Amygdala (tissue), 56 donors: ENCODE measurements around the gene AGMO.

Source experiments
- DNase-seq, 56 donors: peaks; one replicate each; lab custom pipeline; 2025; lab: John Stamatoyannopoulos, UW

The AGMO gene

DNA sequence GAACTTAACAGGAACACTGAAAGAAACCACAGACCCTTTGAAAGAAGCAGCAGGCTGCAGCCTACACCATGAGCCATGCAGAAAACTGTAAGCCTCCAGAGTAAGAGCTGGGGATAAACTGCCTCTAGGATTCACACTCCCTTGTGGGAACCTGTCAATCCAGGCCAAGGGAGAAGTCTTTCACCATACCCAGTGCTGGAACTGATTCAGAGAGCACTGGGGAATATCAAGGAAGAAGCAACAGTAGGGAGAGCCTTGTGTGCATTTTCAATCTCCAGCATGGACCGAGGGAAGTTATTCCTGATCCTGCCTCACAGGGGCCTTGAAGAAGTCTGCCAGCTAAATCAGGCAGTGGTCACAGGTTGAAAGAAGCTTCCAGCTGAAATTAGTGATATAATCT lies 282.2 kb downstream of the AGMO start:
- no peak for DNase-seq

DNA sequence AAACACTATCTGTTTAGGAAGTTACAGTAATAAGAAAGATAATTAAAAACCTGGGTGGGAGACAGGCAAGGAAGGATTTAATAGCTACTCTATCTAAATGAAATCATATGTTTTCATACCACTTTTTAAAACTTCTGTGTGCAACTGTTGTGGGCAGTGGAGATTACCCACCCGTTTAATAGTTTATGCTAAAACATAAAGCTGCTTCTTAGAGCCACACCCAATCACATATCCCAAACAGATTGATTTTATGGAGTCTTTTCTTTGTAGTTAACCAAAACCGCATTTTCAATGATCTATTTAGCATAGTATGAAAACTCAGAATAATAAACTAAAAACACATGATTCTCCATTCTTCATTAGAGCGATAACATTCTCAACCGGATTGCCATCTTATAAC lies 304.1 kb downstream of the AGMO start:
- no peak for DNase-seq

DNA sequence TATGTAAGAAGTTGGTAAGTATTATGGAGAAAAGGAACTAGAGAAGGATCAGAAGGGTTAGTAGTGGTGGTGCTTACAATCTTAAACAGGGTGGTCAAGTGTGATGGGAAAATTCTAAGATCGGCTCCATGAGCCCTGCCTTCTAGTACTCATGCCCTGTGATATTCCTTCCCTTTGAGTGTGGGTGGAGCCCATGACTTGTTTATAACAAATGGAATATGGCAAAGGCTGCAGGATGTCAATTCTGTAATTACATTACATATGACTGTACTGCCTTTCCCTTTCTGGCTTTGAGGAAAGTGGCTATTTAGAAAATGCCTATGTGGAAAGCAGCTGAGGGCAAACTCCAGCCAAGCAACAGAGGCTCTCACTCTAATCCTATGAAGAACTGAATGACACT lies 309.6 kb downstream of the AGMO start:
- no peak for DNase-seq

DNA sequence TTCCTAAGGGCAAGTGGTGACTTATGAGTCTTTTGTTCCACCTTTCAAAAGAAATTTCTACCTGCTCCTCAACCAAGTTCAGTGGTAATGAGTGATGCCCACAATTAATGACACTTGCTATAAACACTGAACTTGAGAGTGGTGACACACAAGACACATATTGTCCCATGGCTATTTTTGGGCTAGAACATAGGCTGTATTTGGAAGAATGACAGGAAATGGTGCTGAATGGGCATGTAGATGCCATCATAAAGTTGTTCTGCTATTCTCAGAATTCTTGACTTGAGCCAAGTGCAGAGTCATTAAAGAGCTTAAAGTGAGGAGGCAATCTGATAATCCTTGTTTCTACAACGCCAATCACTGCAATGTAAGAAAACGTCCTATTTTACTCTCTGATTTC lies 313.3 kb downstream of the AGMO start:
- DNase-seq = no peak

DNA sequence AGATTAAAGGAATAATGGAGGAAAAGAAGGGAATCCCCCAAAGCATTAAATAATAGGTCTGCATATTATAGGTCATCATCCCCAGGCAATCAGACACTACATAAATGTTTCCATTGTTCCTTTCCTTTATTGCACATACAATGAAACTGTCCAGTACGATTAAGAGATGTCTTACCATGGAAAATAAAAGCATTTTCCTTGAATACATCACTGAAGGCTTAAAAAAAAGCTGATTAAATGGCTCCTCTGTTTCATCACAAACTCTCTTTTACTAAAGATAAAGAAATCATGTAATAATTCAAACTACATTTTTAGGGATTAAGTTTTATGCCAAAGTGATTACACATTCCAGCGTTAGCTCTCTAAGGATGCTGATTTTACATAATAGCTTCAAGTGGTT lies 316.0 kb downstream of the AGMO start:
- no peak for DNase-seq

DNA sequence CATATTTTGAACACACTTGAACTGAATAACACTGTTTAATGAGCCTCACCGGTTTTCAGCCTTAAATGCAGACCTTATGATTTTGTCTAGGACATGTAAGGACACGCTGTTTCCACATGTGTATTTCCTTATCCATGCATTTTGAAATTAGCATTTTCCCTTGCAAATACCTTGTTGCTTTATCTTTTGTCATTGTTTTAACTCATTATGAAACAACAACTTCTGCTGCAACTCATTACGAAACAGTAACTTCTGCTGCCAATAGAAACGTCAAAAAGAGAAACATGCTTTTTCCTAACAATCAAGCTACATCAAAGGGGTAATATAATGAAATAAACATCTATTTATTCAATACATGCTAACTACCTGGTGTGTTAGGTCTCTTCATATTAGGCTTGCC lies 322.0 kb downstream of the AGMO start:
- no peak for DNase-seq

DNA sequence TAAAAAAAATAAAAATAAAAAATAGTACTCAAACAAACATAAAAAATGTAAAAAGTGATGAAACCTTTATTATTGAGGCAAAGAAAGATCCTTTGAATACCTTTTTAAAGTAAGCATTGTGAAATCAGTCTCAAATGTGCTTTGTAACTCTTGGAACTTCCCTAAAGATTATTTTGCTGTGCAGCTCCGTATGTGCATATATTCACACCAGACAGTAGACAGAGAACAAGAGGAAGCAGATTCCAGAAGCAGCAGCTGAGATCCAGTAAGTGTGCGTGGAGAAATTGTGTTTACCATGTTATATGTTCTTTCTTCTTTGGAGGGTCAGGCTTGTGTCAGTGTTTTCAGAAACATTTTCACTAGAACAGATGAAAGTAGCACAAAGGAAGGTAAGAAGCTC lies 324.9 kb downstream of the AGMO start:
- DNase-seq = no peak

DNA sequence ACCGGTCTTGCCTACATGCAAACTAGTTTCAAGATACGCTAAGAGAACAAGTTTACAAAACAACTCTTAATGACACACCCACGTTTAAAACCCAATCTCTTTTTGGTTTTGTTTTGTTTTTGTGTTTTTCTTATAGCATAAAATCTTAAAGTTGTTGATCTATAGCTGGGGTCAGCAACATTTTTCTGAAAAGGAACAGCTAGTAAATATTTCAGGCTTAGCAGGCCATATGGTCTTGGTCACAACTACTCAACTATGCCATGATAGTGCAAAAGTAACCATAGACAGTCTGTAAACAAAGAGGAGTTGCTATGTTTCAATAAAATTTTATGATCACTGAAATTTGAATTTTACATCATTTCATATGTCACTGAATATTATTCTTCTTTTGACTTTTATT lies 327.4 kb downstream of the AGMO start:
- no peak for DNase-seq

DNA sequence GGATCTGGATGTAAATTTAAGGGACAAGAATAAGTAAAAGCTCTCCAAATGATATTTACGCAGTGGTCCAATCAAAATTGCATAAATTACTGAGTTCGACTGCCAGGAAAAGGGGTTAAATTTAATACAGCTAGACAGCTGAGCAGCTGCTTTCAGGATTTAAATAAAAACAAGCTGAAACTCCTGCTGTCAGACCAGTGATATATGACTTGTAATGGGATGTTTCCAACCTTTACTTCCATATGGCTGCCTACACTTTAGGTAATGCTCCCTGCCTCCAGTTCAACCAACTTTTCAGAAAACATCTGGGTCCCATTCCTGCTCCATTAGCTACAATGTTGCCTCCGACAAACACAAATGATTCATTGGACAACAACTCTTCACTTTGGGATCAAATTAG lies 333.0 kb downstream of the AGMO start:
- no peak for DNase-seq

DNA sequence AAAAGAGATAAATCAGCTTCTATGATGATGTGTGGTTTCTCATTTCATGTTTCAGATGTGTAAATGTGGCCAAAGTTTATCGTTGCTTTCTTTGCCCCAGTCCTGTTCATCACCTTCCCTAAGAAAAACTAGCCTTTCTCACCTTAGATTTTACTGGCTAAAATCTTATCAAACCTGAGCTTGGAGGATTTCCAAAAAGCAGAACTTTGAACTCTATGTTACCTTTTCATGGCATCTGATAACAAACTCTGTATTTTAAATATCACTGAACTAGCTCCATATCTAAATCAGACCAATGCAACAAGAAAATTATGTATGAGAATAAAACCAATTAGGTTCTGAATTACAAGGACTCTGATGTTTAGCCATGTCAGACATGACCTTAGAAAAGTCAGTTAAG lies 335.8 kb downstream of the AGMO start:
- no peak for DNase-seq

DNA sequence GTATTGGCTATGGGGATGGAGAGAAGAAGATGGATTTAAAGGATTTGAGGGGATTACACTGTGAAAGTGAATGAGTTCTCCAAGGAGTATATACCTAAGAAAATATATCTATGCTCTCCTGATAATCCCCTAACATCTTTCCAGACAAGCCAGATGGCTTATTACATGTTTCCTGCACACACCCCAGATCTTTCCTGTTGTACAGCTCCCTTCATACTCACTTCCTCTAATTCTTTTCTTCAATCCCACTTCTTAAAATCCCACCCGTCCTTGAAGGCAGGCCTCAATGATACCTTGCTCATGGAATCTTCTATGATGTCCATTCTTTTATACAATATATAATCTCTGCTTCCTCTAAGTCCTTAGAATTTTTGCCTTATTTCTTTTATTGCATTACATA lies 342.1 kb downstream of the AGMO start:
- no peak for DNase-seq

DNA sequence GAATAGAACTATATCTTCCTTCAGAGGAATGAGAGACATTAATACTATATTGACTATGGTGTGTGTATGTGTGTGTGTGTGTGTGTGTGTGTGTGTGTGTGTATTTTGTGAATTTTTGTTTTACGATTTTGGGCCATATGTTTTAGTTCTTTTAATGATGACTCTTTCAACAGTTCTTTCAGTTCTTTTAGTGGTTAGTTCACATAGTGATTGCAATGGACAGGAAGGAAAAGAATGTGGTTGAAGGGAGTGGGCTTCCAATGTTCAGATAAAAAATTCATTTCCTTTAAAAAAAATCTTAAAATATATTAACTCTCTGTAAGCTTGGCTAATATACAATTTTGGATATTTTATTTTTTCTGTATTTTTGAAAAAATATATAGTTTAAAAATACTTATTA lies 343.6 kb downstream of the AGMO start:
- no peak for DNase-seq

DNA sequence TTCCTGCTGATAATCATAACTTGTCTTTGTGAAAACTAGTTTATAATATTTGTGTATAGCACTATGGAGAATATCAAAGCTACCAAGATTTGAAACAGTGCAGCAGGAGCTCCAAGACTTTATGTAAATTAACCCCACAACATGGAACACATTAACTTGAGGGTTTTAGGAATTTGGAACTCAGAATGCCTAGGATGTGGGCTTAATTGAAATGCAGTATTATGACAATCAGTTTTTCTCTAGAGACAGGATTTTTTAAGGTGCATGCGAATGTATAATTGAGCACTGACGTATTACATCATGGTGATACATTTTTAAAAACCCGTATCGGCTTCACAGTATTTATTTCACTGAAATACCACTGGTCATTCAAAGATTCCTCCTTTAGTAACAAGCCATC lies 346.2 kb downstream of the AGMO start:
- DNase-seq = no peak

DNA sequence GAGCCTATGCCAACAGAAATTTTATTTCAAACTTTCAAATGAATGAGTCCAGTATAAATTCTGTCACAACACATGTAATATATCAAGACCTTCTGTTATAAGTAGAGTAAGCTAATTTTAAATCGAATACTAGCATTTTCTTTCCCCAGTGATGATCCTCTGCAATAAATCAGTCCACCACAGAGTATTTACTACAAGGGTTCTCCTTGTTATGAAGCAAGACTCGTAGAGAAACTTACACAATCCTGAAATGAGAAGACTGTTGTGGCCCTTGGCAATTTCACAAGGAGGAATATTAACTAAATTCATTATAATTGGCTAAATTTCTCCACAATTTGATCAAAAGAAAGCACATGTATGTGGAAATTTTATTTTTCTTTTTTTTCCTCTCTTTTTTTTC lies 346.8 kb downstream of the AGMO start:
- no peak for DNase-seq

DNA sequence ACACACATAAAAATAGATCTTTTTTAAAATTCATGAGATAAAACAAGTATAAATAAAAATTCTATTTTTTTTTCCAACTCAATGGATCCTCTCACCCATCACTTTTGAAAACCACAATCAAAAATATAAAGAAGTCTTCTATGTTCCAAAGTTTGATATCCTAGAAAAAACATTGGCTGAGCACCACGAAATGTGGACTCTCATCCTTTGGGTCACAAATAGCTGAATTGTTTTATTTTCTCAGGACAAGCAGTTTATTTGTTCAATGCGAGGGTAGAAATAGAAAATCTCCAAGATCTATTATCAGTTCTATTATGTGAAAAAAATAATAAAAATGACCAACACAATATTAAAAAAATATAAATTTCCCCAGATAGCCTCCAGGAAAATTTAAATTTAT lies 348.7 kb downstream of the AGMO start:
- DNase-seq = no peak

DNA sequence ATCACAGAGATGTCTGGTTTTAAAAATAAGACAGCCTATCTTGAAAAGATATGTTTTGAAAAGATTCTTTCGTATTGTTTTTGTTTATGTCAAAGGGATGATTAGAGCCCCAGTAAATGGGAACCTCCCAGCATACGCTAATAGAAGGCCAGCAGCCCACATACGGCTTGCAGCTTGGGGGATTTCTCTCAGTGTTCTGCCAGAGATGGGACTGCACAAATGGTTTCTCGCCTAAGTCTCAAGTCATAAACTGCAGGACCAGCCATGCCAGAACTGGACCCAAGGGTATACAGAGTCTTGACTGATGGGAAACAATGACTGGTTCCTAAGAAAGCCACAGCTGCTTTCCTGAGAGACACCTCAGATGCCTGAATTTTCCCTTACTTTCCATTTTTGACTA lies 352.4 kb downstream of the AGMO start:
- DNase-seq = no peak

DNA sequence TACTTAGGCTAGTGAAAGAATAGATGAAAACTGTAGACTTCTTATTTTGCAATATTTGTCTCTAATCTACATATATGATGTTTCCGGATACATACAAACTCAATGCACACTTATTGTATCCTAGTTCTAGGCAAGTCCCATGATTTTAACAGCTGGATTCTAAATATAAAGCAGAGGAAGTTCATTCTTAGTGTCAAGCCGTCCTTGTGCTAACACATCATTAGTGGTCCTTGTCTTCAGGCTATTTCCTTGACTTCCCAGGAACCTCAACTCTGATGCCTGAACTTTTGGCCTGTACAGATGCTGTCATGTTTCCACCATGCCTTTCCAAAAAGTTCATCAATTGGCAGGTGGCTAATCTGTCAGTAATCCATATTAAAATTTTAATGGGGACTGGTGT lies 357.4 kb downstream of the AGMO start:
- no peak for DNase-seq

DNA sequence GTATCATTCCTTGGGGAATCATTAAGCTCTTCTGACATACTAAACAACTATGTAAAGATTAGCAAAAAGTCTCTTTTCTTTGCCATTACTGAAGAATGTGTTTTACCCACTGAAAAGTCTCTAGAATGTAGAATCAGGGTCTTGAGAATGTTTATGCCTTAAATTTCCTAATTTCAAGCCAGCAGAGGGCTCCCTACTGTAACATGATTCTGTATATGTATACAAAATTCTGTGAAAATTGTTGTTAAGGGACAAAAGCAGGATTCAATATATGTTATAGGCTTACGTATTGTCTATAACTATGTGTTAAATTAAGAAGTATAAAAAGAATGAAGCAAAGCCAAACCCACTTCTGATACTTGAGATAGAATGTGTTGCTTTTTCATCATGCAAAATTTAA lies 362.3 kb downstream of the AGMO start:
- DNase-seq = no peak

DNA sequence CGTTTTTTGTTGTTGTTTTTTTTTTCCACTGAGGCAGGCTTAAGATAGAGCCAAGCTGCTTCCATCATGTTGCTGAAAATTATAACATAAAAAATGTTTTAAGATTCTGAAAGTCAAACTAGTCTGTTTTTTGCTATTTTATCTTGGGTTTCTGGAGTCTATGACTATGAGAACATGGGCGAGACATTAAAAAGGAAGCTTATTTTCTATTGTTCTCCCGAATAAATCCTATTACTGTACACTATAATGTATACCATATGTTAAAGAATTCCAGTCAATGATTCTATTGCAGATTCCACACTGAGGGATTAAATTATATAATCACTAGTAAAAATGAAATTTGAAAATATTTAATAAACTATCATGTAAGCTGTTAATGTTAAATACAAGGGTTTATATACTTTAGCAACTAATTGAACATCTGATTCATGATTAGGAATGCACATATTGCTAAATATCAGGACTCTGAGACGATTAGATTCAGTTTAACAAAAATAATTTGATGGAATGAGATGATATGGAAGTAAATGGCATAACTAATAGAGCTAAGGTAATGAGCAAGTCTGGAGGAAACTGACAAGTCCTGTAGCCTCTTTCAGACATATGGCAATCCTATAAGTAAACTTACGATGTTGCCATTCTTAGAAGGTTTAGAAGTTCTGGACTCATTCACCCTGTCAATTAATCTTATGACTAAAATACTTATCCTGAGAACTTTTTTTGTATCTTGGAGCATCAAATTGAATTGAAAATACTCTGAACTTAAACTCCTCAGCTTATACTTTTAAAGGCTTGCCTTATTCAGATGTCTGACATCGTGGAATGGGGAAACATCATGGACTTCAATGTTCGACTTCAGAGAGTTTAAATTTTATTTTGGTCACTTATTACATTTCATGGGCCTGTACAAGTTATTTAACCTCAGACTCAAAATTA lies 364.5 kb downstream of the AGMO start:
- DNase-seq = no peak

DNA sequence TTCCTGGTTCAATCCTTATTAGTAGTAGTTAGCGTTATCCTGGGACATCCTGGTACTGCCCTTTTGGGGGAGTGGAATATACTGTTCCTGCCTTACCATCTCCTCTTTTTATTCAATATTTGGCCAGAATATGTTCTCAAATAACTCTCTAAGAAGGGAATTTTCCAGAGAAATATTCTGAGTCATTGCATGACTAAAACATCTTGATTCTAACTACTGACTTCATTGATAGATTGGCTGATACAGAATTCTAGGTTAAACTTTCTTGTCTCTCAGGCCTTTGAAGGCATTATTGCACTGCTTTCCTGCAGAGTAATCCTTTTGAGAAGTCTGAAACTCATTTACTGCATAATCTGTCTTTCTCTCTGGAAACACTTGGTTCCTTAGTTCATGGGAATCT lies 383.8 kb downstream of the AGMO start:
- no peak for DNase-seq

DNA sequence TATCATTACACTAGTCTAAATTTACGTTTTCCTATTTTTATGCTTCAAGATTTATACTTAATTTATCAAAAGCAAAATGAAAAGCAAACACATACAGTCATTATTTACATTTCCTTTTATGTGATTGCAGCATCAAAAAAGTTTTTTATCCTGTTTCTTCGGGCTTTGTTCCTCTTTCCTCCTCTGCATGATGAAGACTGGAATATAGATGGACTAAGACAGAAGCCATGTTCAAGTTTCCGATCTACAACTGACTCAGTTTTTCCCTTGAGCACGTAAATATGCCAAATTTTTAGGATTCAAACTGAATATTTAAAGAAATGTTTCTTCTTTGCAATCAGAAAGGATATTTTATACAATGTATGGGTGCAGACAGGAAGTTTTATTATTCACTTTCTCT lies 385.7 kb downstream of the AGMO start:
- no peak for DNase-seq

DNA sequence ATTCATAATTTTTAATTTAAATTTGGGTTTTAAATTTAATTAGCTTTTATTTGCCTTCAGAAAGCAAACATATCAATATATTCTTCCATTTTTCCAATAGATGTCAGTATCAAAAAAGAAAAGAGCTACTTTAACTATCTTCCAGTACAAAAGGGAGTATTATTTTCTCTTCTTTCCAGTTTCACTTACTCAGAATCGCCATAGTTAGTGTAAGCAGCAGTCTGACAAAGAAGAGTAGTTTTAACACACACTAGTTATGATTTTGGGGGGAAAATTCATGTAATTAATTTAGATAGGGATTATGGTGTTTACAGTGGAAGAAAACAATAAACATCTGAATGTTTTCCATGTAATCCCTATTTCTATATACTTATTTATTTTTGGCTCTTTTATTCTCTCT lies 386.7 kb downstream of the AGMO start:
- no peak for DNase-seq

DNA sequence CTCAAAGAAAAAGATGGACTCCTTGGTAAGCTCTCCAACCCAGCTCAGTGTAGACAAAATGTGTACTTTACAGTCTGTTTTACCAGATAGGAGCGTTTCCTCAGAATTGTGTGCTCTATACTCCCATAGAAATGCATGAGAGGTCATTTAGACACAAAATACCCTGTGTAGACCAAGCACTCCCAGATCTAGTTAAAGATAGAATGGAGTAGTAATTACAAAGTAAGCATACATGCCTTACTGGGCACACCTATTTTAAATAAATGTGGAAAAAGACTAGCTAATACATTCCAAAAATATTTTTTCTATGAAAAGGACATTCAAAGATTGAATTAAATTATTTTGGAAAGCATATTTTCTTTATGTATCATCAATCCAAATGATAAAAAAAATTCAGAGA lies 387.3 kb downstream of the AGMO start:
- no peak for DNase-seq
